GM21381 (cell line): ENCODE measurements around the gene DPH1.

Experiments used
- ATAC-seq: cut with Tn5 transposase; IDR thresholded peaks from one replicate; pipeline ENCODE4 v1.9.1; 2021; ENCODE audit warnings: mild to moderate bottlenecking, moderate library complexity; ENCODE audit not compliant: unreplicated experiment

The DPH1 gene

DNA sequence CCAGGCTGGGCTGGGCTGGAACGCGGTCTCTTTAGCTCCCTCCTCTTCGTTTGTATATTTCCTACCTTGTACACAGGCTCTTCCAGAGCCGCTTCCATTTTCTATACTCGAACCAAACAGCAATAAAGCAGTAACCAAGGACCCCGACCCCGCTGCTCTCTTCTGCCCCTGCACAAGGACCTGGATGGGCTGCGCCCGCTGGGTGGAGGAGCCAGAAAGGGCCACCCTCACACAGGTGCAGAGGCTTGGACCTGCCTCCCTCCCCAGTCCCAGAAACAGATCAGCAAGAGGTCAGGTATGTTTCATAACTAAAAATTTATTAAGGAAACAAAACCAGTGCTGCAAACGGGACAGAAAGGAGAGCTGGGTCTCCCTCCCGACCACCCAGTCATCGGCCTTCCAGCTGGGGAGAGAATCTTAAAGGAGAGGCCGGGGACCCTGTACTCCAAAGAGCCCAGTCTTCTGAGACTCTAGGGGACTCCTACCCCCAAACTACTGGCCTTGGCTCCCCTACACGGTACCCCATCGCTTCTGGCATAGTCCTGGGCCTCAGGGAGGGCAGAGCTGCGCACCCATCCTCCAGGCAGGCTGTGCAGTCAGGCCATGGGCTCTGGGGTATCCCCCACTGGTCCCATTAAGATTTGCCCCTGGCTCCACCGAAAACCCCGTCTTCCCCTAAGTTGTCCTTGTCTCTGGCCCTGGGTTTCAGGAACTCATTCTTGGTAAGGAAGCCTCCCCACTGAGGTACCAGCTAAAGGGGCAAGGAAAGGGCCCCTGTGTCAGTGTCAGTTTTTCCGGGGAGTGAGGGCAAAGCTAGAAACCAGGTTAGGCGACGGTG is 29.8 kb downstream of the DPH1 start:
- no peak for ATAC-seq

DNA sequence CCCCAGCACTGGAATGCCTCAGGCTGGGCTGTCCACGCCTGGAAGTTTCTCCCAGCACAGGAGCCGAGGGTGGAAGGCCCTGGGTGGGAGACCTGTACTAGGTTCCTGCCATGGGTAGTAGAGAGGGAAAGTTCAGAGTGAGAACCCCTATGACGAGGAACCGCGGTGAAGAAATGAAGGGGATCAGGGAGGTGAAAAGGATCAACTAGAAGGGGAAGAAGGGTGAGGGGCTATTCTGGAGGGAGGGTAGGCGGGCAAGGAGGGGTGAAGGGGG is 30.4 kb downstream of the DPH1 start:
- no peak for ATAC-seq

DNA sequence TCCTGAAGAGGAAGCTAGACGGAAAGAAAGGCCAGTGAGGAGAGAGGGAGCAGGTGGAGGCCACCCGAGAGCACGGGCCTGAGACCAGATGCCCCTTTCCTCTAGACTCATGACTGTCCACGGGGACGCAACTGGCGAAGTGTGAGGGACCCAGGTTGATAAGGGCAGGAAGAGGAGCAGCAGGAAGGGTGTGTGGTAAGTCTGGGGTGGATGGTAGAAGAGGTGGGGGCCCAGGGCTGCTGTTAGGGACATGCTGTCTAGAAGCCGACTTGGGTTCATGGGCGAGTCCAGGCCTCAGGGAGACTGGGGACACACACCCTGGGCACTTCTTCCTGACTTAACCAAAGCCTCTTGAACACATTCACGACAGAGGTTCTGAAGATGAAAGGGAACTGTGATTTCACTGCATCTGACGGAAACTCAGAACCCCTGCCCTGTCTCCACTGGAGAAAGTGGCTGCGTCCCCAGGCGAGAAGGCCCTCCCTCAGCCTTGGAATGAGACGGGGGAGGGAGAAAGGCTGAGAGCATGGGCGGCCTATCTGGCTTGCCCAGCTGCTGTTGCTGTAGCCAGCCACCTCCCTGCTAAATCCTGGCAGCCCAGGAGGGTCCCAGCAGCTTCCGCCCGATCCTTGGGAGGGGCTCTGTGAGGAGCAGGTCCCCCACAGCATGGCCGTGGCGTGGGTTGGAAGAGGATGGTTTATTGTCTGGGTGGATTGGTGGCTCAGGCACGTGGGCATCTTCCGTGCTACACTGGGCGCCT is 30.9 kb downstream of the DPH1 start:
- ATAC-seq, result no peak

DNA sequence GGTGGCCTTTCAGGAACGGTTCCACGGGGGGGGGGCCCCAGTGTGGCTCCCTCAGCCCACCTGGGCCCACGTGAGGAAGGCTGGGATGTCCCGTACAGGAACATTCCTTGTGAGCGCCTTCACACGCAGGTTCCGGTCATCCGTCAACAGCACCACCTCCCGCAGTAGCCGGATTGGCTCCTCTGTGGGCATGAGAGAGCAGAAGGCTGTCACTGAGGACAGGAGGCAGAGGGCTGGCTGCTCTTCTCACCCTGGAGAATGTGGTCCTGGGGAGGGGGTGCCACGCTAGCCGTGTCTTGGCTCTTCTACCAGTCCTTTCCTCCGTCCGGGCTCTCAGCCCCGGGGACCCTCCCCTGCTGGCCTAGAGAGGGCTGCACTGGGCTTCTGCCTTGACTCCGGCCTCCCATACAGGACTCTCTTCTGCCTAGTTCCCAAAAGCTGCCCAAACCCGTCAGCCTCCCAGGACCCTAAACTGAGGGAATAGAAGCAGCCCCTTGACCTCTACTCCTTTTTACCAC is 31.5 kb downstream of the DPH1 start:
- no peak for ATAC-seq

DNA sequence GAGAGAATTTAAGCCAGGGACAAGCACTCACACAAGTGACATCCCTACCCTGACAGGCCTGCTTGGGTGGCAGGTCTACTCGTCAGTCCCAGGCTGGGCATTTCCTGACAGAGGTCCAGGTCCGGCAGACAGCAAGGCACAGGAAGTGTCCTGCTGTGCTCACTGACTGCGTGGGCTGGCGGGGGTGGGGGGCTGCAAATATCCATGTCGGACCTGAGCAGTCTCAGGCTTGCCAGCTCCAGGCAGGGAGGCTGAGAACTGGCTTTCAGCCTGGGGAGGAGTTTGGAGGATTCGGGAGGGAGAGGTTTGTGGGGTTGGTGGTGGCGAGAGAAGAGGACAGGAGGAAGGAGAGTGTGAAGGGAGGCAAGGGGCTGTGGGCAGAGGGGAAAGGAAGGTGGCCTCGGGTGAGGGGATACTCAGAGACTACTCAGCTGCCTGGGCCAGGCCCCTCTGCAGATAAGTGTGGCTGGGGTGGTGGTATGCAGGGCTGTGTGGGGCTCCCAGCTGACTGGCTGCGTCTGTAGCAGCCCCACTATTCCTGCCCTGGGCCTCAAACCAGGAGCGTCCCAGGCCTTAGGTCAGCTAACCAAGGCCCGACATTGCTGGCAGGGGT is 32.7 kb downstream of the DPH1 start:
- no peak for ATAC-seq

DNA sequence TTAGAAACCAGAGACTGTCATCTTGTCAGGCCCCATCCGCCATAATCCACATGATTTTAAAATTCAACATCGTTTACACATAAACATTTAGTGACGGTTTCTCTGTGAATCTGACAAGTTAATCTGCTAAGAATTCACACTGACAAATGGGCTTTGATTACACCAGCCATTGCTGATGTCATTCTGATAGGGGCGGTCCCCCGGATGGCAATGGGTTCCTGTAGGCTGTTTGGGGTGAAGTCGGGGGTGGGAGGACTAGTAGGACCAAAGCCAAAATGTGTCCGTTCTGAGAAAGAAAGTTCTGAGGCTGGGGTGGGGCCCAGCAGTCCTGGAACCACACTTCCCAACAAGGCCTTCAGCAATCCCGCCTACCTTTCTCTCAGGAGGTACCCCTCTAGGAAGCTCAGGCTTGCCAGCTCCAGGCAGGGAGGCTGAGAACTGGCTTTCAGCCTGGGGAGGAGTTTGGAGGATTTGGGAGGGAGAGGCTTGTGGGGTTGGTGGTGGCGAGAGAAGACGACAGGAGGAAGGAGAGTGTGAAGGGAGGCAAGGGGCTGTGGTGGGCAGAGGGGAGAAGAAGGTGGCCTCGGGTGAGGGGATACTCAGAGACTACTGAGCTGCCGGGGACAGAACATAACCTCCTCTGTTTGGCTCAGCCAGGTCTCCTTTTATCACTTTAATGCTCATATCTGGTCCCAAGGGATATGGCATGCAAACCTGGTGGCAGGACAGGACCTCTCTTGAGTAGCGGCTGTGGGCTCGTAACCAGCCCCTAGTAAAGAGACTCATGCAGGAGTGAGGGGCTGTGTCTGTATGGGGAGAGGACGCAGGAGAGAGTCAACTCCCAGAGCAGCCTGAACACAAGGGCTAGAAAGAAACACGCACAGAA is 33.6 kb downstream of the DPH1 start:
- ATAC-seq, result no peak

DNA sequence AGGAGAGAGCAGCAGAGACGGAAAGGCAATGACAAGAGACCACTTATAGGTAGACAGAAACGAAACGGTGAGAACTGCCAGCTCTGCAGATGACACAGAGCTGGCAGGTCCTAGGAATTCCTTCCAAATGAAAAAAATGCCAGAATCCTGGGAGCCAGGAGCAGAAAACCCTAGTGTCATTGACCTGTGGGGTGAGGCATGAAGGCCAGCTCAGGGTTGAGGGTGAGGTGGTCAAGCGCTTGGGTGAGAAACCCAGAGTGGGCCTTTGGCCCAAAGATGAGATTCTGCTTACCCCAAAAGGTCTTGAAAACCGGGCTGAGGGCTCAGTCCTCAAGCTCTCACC is 34.2 kb downstream of the DPH1 start:
- no peak for ATAC-seq

DNA sequence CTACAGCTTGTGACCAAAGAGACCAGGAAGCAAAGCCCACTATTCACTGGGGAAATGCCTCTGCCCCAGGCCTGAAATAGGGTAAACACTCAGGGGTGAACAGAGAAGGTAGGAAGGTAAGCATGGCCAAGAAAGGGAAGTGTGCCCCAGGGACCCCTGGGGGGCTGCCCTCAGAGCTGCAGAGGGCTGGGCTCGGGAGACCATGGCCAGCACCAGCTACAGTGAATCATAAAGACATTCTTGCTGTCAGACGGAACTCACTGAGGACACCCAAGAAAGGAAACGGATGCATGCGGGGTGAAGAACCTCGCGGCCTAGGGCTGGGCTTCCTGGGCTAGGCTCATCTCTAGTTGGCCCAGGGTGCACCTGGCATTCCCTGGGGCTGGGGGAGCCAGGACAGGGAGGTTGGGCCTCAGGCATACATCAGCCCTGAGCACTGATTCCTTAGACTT is 34.6 kb downstream of the DPH1 start:
- no peak for ATAC-seq

DNA sequence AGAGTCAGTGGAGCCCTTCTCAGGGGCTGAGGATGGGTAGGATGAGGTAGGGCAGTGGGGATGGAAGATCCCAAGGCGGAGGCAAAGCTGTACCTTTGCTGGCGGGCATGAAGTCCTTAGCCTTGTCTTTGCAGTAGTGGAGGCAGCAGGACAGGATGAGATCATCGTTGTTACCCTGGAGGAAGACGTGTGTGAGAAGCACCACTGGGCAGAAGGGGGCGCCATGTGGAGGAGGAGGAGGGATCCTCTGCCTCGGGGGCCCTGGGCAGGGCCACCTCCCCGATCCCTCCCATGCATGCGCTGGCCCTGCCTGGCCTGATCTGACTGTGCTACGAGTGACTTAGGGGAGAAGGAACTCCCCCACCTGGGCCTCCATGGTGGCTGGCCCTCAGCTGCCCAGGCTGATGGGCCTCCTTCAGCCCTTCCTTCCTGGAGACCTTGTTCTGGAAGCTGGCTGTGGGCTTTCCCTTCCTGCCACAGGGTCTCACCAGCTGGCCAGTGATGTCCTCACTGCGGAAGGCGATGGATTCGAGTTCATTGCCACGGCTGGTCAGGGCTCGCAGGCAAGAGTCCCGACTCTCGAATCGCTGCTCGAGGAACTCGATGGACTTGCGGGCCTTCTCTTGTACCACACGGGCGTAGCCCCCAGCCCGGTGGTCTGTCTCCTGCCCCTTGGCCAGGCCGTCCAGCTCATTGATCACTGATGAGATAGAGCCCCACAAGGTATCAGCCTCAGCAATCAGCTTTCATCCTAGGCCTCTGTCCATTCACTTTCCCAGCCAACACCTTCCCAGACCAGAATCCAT is 35.2 kb downstream of the DPH1 start:
- ATAC-seq, result no peak

DNA sequence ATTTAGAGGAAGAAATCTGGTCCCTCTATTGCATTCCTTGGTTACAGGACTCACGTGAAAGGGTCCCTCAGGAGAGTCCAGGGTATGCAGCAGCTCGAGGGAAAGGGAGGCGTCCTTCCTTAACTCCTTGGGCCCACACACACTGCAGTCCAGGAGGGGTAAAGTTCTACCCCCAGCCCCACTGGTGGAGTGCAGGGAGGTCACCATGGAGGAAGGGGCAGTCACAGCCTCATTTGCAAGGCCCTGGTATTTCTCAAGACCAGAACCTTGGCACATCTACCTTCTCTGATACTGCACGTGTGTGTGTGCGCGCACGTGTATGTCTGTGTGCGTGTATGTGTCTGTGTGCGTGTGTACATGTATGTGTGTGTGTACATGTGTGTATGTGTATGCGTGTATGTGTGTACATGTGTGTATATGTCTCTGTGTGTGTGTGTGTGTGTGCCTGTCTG is 36.0 kb downstream of the DPH1 start:
- no peak for ATAC-seq

DNA sequence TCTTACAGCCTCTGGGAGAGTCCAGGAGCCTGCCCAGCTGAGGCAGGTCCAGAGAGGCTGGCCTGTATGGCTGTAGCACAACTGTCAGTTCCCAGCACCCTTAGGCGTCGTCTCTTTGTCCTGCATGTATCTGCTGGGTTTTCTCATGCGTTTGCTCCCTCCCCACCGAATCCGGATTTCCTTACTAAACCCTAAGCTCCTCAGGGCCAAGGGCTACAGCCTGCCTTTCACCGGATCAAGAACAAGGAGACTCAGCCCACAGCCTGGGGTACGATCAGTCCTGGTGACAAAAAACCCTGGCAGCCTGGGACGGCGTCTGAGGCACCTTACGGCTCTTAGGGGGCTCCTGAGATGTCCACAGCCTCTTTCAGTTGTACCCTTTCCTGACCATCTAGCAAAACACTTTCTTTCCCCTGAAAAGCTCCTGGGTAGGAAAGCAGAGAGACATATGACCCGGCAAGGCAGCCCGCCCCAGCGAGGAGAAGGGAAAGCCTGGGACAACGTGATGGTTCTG is 37.2 kb downstream of the DPH1 start:
- ATAC-seq, result no peak

DNA sequence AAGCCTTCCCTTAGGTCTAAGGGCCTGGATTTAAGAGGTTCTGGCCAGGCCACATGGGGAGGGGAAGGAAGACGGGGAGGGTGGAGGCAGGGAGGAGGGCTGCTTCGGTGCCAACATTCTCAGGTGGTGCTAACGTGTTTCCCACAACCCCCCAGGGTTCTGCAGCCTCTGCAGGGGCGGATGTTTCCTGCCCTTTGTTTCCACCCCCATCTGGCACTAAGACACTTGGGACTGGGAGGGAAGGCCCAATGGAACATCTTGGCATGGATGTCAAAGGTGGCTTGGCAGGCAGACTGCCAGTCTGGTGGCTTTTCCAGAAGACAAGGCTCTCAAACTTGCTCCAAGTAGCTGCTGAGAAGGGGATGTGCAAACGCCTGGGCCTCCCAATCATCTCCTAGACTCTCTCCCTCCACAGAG is 37.7 kb downstream of the DPH1 start:
- ATAC-seq, result no peak

DNA sequence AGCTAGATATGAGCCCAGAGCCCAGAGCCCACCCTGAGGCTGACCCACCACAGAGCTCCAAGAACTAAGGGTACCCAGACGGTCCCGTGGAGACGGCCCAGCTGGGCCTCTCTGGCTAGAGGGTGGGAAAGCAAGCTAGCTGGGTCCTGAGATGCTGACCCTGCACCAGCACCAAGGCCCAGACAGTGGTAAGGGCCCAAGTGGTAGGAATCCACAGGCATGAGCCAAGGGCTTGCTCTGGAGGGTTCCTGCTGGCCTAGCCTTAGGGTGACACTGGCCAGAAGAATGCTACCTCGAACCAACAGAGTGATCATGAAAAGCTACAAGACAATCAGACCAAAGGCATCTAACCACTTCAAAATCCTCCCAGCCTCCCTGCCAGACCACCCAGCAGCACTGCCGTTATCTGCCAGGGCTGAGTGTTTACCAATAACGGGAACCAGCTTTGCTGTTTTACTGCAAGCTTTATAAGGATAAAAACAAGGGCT is 38.1 kb downstream of the DPH1 start:
- ATAC-seq, result no peak

DNA sequence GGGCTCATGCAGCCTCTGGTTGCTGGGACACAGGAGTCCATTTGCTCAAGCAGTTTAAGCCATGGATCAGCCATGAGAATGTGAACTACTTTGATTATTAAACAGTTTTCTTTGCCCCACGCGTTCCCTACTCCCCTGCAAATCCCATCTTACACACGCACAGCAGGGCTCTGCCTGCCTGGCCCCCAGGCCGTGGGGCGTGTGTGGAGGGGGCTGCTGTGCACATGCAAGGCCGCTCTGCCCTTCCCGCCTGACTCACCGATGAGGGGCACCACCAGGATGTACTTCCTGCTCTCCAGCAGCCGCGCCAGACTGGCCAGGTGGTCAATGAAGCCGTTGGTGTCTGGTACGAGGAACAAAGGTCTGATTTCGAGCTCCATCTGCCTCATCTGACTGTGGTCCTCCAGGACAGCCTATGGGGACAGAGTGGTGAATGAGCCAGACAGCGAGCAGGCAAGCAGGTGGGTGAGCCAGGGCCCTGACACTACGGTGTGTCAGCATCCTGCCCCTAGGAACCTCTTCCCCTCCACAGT is 38.6 kb downstream of the DPH1 start:
- ATAC-seq, result no peak

DNA sequence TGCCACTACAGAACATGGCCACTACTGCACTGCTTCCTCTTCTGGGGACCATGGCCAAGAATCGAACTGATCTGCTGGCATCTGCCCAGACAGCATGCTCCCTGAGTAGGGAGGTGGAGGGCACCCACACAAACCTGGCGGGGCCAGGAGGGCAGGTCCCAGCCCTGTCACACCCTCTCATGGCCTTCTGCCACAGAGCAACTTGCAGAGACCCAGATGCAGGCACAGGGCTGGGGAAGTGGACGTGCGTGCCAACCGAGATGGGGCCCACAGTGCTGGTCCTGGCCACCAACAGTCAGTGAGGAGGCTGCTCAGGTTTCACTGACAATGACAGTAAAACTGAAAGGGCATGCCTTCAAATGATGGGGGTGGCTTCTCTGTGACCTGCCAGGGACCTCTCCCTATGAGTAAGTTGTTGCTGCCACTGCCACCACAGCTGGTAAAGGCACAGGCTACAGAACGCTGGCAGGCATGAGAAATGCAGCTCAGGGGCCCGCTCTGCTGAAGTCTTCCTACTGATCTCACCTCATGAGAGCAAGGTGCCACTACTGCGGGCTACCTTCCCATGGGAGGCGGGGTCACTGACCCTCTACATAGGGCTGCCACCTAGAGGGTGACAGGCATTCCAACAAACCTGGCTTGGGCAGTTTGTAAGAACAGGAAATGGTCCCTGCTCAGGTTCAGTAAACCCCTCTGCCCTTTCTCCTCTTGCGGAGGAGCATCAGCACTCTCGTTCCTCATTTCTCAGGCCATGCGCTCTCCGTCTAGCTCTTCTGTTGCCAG is 40.5 kb downstream of the DPH1 start:
- ATAC-seq, result peak; percentile 76

DNA sequence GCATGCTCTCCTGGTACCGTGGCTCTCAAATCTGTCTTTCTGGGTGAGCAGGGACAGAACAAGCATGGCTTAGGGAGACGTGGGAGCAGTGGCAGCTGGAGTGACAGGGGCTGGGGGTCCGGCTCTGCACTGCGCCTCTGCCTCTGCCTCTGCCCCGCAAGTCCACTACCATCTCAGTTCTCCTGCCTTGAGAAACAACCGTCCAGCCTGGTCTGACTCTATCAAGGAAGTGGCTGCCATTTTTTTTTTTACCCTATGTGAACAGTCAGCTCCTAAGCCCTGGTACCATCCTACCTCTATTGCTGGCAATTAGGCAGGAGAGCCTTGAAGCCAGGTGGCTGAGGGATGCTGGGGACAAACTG is 41.1 kb downstream of the DPH1 start:
- no peak for ATAC-seq

DNA sequence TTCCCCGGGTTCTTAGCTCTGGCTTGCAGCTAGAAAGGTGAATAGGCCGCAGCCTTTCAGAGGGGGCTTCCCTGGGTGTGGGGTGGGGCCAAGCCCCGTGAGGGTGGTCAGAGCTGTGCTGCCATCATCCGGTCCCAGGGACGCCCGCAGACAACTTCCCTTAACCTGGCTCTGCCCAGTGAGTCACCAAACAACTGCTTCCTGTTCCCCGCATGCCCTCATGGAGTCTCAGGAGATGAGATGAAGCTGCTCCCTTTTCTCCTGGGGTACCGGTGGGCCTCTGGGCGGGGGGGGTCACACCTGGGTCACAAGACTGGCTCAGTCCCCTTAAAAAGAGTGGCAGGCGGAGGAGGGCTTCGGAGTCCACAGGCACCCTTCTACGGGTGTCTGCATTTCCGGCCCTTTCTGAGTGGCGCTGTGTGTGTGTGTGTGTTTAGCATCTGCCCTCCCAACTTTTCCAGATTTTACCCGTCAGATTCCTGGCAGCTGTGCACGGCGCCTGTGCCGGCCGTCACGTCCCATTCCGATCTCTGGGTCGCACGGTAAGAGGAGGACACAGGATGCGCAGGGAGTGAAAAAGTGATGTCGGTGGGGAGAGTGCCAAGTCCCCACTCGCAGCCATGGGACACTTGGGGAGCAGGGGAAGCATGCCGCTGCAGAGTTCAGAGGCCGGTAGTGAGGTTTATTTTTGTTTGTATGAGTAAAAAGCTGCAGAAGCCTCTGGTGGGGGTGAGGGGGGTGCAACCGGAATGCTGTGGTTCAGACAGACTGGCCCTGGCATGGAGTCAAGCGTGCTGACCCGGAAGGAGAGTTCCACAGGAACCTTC is 41.7 kb downstream of the DPH1 start:
- no peak for ATAC-seq

DNA sequence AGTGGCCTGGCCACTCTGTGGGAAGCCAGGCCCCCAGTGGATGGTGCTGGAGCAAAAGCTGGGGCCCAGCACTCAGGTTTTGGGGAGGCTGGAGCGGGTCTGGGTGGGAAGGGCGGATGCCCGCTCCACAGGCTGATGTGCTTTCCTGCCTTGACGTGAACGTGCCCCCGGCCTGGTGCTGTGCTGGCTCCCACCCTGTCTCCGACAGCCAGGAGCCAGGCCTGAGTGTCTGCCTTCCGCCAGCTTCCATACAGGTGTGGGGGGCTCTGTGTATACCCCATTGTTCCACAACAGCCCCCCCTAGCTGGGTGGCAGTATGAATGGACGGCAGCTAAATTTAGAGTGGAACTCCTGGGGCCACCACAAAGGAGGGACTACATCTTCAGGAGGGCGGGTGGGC is 45.0 kb downstream of the DPH1 start:
- ATAC-seq, result no peak
